Nephron (organoid): ENCODE data around the gene PRMT9.
A peak's percentile ranks its signal among the peaks of the same experiment; 100 is the strongest.

Experiments
- H3K27ac Mint-ChIP-seq, 3 experiments: 2 replicates each; pipeline ENCODE4 v1.8.0; 2020; ENCODE audit warnings: mixed read lengths in 3 of 3, mild to moderate bottlenecking in 2 of 3, moderate library complexity in 1 of 3
- H3K27me3 Mint-ChIP-seq: 2 replicates; pipeline ENCODE4 v1.8.0; 2021; ENCODE audit warnings: low read depth, mild to moderate bottlenecking, moderate library complexity, mixed read lengths
- H3K36me3 Mint-ChIP-seq: 2 replicates; pipeline ENCODE4 v1.8.0; 2020; ENCODE audit warnings: low read depth, mixed read lengths
- H3K4me1 Mint-ChIP-seq: 2 replicates; pipeline ENCODE4 v1.8.0; 2020; ENCODE audit warnings: mixed read lengths
- H3K4me3 Mint-ChIP-seq, 3 experiments: 2 replicates each; pipeline ENCODE4 v1.8.0; 2020; ENCODE audit warnings: mild to moderate bottlenecking in 3 of 3, mixed read lengths in 3 of 3, moderate library complexity in 2 of 3
- H3K9me3 Mint-ChIP-seq: 2 replicates; pipeline ENCODE4 v1.8.0; 2020; ENCODE audit warnings: mixed read lengths
- TF ChIP-seq, protein P1 (sequence below), 3 experiments: fragments of 200-600 bp; sonication (generic); IDR thresholded peaks; one replicate each; pipeline ENCODE4 v1.5.0; 2021; ENCODE audit warnings: antibody characterized with exemption in 3 of 3; ENCODE audit not compliant: unreplicated experiment in 3 of 3

The PRMT9 gene

GRCh38 chr4:147683717-147684700, at the start of gene PRMT9:
PRMT9 (minus strand) TSS chr4:147684163; CDS start chr4:147683987, 176 bp downstream.
- Mint-ChIP-seq H3K9me3 (peaks cover 3% of the 10 kb centered on the region), H3K27ac (peak within 1 kb of the TSS; percentile 93 to 94 (median 93)), H3K4me3 (peak within 1 kb of the TSS; percentile 91 to 95 (median 94)), H3K27me3 (peaks cover under 1% of the 10 kb centered on the region), H3K4me1 (peaks cover 26% of the 10 kb centered on the region), H3K36me3 (peaks cover 8% of the 10 kb centered on the region)
- TF ChIP-seq, protein P1, sequence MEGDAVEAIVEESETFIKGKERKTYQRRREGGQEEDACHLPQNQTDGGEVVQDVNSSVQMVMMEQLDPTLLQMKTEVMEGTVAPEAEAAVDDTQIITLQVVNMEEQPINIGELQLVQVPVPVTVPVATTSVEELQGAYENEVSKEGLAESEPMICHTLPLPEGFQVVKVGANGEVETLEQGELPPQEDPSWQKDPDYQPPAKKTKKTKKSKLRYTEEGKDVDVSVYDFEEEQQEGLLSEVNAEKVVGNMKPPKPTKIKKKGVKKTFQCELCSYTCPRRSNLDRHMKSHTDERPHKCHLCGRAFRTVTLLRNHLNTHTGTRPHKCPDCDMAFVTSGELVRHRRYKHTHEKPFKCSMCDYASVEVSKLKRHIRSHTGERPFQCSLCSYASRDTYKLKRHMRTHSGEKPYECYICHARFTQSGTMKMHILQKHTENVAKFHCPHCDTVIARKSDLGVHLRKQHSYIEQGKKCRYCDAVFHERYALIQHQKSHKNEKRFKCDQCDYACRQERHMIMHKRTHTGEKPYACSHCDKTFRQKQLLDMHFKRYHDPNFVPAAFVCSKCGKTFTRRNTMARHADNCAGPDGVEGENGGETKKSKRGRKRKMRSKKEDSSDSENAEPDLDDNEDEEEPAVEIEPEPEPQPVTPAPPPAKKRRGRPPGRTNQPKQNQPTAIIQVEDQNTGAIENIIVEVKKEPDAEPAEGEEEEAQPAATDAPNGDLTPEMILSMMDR (IDR thresholded peaks at IDR 0.05; ENCODE audit: unreplicated experiment in 3 of 3) = no peak

GRCh38 chr4:147732518-147733235, 48.7 kb upstream of the PRMT9 start:
- Mint-ChIP-seq H3K9me3 (no peaks in the 10 kb centered on the region), H3K4me3 (peak overlapping the region; percentile 92 to 99 (median 99)), H3K27me3 (peaks cover 25% of the 10 kb centered on the region), H3K4me1 (peaks cover 45% of the 10 kb centered on the region), H3K36me3 (no peaks in the 10 kb centered on the region), H3K27ac (peak overlapping the region; percentile 58 to 83 (median 81))
- TF ChIP-seq, protein P1 (IDR thresholded peaks at IDR 0.05; ENCODE audit: unreplicated experiment in 3 of 3) = no peak

- H3K27me3 Mint-ChIP-seq = peaks cover 28% of the 10 kb centered on the region
- TF ChIP-seq, protein P1 (IDR thresholded peaks at IDR 0.05; ENCODE audit: unreplicated experiment in 3 of 3) = no peak
Measured at GRCh38 chr4:147731580-147732517, 47.9 kb upstream of the PRMT9 start, which contains the start of gene ARHGAP10. ARHGAP10 (plus strand) TSS chr4:147732088; CDS start chr4:147732302, 214 bp downstream.

GRCh38 chr4:147730333-147730732, 46.4 kb upstream of the PRMT9 start:
- H3K36me3 Mint-ChIP-seq = no peaks in the 10 kb centered on the region
- no peaks in the 10 kb centered on the region for H3K9me3 Mint-ChIP-seq
- peak overlapping the region; percentile 70 to 81 (median 76) for H3K4me3 Mint-ChIP-seq
- peaks cover 26% of the 10 kb centered on the region for H3K4me1 Mint-ChIP-seq
- H3K27ac Mint-ChIP-seq = peak overlapping the region in 2 of 3 experiments; percentile 63 to 64
- TF ChIP-seq, protein P1 (IDR thresholded peaks at IDR 0.05; ENCODE audit: unreplicated experiment in 3 of 3) = peak; percentile 28 to 32 (median 29)
- H3K27me3 Mint-ChIP-seq = peaks cover 28% of the 10 kb centered on the region

More at GRCh38 chr4:147731580-147732517, 47.9 kb upstream of the PRMT9 start, which contains the start of gene ARHGAP10:
- Mint-ChIP-seq H3K4me3 (peak within 1 kb of the TSS; percentile 93 to 99 (median 99)), H3K4me1 (peaks cover 41% of the 10 kb centered on the region), H3K36me3 (no peaks in the 10 kb centered on the region), H3K27ac (peak within 1 kb of the TSS; percentile 81 to 94 (median 86)), H3K9me3 (no peaks in the 10 kb centered on the region)

GRCh38 chr4:147727476-147728028, 43.6 kb upstream of the PRMT9 start:
- Mint-ChIP-seq H3K27me3 (peaks cover 26% of the 10 kb centered on the region), H3K4me3 (no peak overlapping the region), H3K4me1 (peaks cover 10% of the 10 kb centered on the region), H3K27ac (no peak overlapping the region), H3K36me3 (no peaks in the 10 kb centered on the region), H3K9me3 (no peaks in the 10 kb centered on the region)
- TF ChIP-seq, protein P1 (IDR thresholded peaks at IDR 0.05; ENCODE audit: unreplicated experiment in 3 of 3) = no peak
